ENCODE measurements around the gene IPO4. TPM values are rescaled to one million over a fixed set of nuclear protein-coding genes. Genes with fewer than 3 reads are reported as not detected.

Gene IPO4
- total RNA-seq, 2 experiments from 2014 or later: 36.6 to 37.9 TPM

- H3K27ac Mint-ChIP-seq: peak within 1 kb of the TSS; percentile 96
- peaks cover 49% of the 10 kb centered on the region for H3K4me1 Mint-ChIP-seq (ENCODE audit: low read depth)
- intact Hi-C loops (cut with DNase I, micrococcal nuclease): loop anchor here (1.0 to 5.0 kb wide), 8 partner anchors 17 to 217 kb away; partner anchors contain the start of genes TINF2 (in 2 of the 2), GMPR2 (in 1 of the 2), NEDD8 (in 1 of the 2) and RABGGTA (in 1 of the 2)
- Histone ChIP-seq H3K4me1 (ENCODE audit: insufficient read depth, low read length) (peaks cover 44% of the 10 kb centered on the region), H3K27ac (ENCODE audit: low read depth in 1 of 2, low read length in 2 of 2) (peak within 1 kb of the TSS; percentile 92), H3K9me3 (ENCODE audit: control insufficient read depth in 1 of 2, insufficient read depth in 1 of 2, low read length in 2 of 2) (no peaks in the 10 kb centered on the region), H3K27me3 (ENCODE audit: control insufficient read depth in 1 of 2, insufficient read depth in 2 of 2, low read length in 2 of 2) (no peaks in the 10 kb centered on the region), H3K4me3 (ENCODE audit: low read length) (peak within 1 kb of the TSS; percentile 84), H3K36me3 (ENCODE audit: insufficient read depth, low read length) (peaks cover 18% of the 10 kb centered on the region)
- DNase-seq (peak; percentile 79 to 97 (median 86)), ATAC-seq (ENCODE audit: poor library complexity) (peak; percentile 72)
- ChIA-PET CTCF (interaction anchor here (0.6 to 2.4 kb wide), 30 partner anchors 10 to 1121 kb away, joined by 3 to 38 read pairs (median 4); partner anchors contain the start of genes ACIN1, C14orf119, DHRS1 and EMC9), POLR2A (interaction anchor here (0.6 to 4.7 kb wide), 25 partner anchors 9 to 226 kb away, joined by 3 to 144 read pairs (median 6); partner anchors contain the start of genes CBLN3, DCAF11, DHRS1 and EMC9)
- H3K27me3 Mint-ChIP-seq: no peaks in the 10 kb centered on the region
- H3K36me3 Mint-ChIP-seq (ENCODE audit: low read depth): peaks cover 32% of the 10 kb centered on the region
- no peaks in the 10 kb centered on the region for H3K9me3 Mint-ChIP-seq
- TF ChIP-seq, protein P1, sequence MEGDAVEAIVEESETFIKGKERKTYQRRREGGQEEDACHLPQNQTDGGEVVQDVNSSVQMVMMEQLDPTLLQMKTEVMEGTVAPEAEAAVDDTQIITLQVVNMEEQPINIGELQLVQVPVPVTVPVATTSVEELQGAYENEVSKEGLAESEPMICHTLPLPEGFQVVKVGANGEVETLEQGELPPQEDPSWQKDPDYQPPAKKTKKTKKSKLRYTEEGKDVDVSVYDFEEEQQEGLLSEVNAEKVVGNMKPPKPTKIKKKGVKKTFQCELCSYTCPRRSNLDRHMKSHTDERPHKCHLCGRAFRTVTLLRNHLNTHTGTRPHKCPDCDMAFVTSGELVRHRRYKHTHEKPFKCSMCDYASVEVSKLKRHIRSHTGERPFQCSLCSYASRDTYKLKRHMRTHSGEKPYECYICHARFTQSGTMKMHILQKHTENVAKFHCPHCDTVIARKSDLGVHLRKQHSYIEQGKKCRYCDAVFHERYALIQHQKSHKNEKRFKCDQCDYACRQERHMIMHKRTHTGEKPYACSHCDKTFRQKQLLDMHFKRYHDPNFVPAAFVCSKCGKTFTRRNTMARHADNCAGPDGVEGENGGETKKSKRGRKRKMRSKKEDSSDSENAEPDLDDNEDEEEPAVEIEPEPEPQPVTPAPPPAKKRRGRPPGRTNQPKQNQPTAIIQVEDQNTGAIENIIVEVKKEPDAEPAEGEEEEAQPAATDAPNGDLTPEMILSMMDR (IDR thresholded peaks at IDR 0.05): peak; percentile 67
- peak within 1 kb of the TSS; percentile 97 for H3K4me3 Mint-ChIP-seq
Measured at GRCh38 chr14:24215495-24216344, 27.1 kb upstream of the IPO4 start, which contains the start of gene MDP1. TSS of gene MDP1 (minus strand) at chr14:24216066. CDS start at chr14:24215955, 111 bp downstream.

GRCh38 chr14:24213866-24214662 is 25.4 kb upstream of the IPO4 start:
- Mint-ChIP-seq H3K4me3 (peak overlapping the region; percentile 97), H3K27me3 (no peaks in the 10 kb centered on the region), H3K36me3 (ENCODE audit: low read depth) (peaks cover 44% of the 10 kb centered on the region), H3K27ac (peak overlapping the region; percentile 96), H3K9me3 (no peaks in the 10 kb centered on the region), H3K4me1 (ENCODE audit: low read depth) (peaks cover 49% of the 10 kb centered on the region)
- ATAC-seq (ENCODE audit: poor library complexity) (no peak), DNase-seq (peak in 1 of 14 experiments; percentile 22)
- POLR2A ChIA-PET: interaction anchor here (0.8 to 4.7 kb wide), 31 partner anchors 10 to 893 kb away, joined by 3 to 144 read pairs (median 8); partner anchors contain the start of genes CBLN3, DCAF11, DHRS1 and EMC9
- Histone ChIP-seq H3K36me3 (ENCODE audit: insufficient read depth, low read length) (peaks cover 34% of the 10 kb centered on the region), H3K4me3 (ENCODE audit: low read length) (peak overlapping the region; percentile 98), H3K9me3 (ENCODE audit: control insufficient read depth in 1 of 2, insufficient read depth in 1 of 2, low read length in 2 of 2) (no peaks in the 10 kb centered on the region), H3K27me3 (ENCODE audit: control insufficient read depth in 1 of 2, insufficient read depth in 2 of 2, low read length in 2 of 2) (no peaks in the 10 kb centered on the region), H3K4me1 (ENCODE audit: insufficient read depth, low read length) (peaks cover 53% of the 10 kb centered on the region), H3K27ac (ENCODE audit: low read depth in 1 of 2, low read length in 2 of 2) (peak overlapping the region; percentile 98 to 100)
- intact Hi-C loops (cut with DNase I, micrococcal nuclease): loop anchor here (1.0 to 2.0 kb wide), 7 partner anchors 18 to 216 kb away; partner anchors contain the start of genes GMPR2 (in 1 of the 2), IPO4 (in 1 of the 2), IRF9 (in 1 of the 2) and NEDD8 (in 1 of the 2)
- CTCF ChIA-PET: interaction anchor here (0.7 to 2.5 kb wide), 10 partner anchors 19 to 120 kb away, joined by 3 to 12 read pairs (median 6); partner anchors contain the start of genes CIDEB, IRF9, RABGGTA and TINF2
- TF ChIP-seq, protein P1 (IDR thresholded peaks at IDR 0.05): no peak
